GM12864 (cell line): Measurements from ENCODE around the gene TNS2.
A peak's percentile ranks its signal among the peaks of the same experiment; 100 is the strongest.
"Not testable (repeated sequence)": the region's sequence is repeated elsewhere in the genome, so short reads cannot be mapped to it uniquely, and the experiment has no call there.

Source experiments
- DNase-seq: peaks from one replicate; pipeline ENCODE4 v3.0.0-alpha.2; 2011; ENCODE audit warnings: low read depth
- H3K4me3 ChIP-seq: 2 replicates; pipeline ENCODE4 v1.5.1; 2011; ENCODE audit warnings: mild to moderate bottlenecking, low read depth, low read length, control low read depth
- CTCF ChIP-seq: IDR thresholded peaks from 2 replicates; pipeline ENCODE4 v1.5.1; 2011; ENCODE audit warnings: low read depth, mild to moderate bottlenecking, moderate library complexity, low read length, control low read depth, inconsistent platforms; ENCODE audit errors: missing control alignments

TNS2 gene

GRCh38 chr12:53007343-53007742 lies 42.5 kb upstream of the TNS2 start:
- TF ChIP-seq CTCF, result no peak
- peak overlapping the region; percentile 94 for H3K4me3 ChIP-seq

GRCh38 chr12:53008760-53009159 lies 41.1 kb upstream of the TNS2 start:
- not testable (repeated sequence) for DNase-seq
- peak overlapping the region; percentile 94 for H3K4me3 ChIP-seq

More at GRCh38 chr12:53007343-53007742, 42.5 kb upstream of the TNS2 start:
- DNase-seq, result no peak

- no peak overlapping the region for H3K4me3 ChIP-seq
- no peak for DNase-seq
- TF ChIP-seq CTCF, result no peak
Observed at GRCh38 chr12:53010955-53011354, 38.9 kb upstream of the TNS2 start.

DNA sequence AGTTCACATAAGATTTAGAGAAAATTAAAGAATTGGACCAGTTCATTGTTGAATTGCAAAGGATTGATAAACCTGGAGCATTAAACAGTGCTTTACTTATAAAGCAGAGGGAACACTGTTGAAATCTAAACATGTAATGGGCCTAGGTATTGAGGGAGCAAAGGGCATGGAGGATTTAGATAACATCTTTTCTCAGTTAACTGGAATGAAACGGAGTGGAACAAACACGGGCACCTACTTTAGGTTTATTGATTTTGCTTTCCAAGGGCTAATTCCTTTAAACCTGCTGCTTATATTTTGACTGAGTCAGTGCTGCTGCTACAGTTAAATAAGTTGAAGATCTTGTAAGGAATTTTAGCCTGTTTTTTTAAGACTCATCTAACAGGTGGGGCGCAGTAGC lies 38.0 kb upstream of the TNS2 start:
- DNase-seq, result no peak
- TF ChIP-seq CTCF, result no peak
- H3K4me3 ChIP-seq, result no peak overlapping the region

- no peak overlapping the region for H3K4me3 ChIP-seq
- TF ChIP-seq CTCF, result no peak
- no peak for DNase-seq
Observed at GRCh38 chr12:53012928-53013327, 36.9 kb upstream of the TNS2 start.

DNA sequence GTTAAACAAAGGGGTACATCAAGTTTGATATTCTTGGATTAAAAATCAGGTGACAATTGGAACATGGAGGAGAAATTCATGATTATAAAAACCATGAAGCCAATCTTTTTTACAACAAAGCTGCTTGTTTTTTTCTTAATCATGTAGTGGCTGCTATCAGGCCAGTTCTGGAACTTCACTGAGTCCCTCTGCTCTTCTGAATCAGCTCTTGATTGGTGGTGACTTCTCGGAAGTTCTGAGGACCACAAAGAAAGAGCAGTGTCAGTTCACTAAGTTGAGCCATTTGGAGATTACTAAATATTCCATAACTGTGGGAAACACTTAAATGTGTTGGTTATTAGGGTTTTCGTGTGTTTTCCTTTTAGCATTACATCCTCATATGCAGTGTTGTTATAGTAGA lies 35.2 kb upstream of the TNS2 start:
- no peak overlapping the region for H3K4me3 ChIP-seq
- TF ChIP-seq CTCF, result no peak
- DNase-seq, result no peak

GRCh38 chr12:53025250-53025649 lies 24.6 kb upstream of the TNS2 start:
- no peak for DNase-seq
- no peak overlapping the region for H3K4me3 ChIP-seq
- no peak for TF ChIP-seq CTCF

- H3K4me3 ChIP-seq, DNase-seq: not testable (repeated sequence)
Observed at GRCh38 chr12:53027014-53027413, 22.9 kb upstream of the TNS2 start.
